GM18951 (cell line): ENCODE results near the gene ROR1.

ENCODE experiments used
- POLR2A ChIP-seq: IDR thresholded peaks from 4 replicates; pipeline ENCODE4 v1.6.1; 2011; ENCODE audit warnings: mild to moderate bottlenecking; ENCODE audit not compliant: insufficient read length, insufficient read depth; ENCODE audit errors: extremely low read depth
- in situ Hi-C: fragments of 300-500 bp; cut with MboI; formaldehyde crosslinking; loops from one replicate; pipeline ENCODE4 v1.12.0; 2022; ENCODE audit warnings: low sequenced_read_pairs, mixed read lengths, inconsistent platforms; ENCODE audit not compliant: unreplicated experiment

The ROR1 gene

GRCh38 chr1:63773815-63774616, at the start of gene ROR1:
ROR1 (plus strand) TSS chr1:63774017.
- in situ Hi-C loops = no loop called here
- TF ChIP-seq POLR2A = no peak

- no peak for TF ChIP-seq POLR2A
Measured at GRCh38 chr1:63724375-63724899, 49.4 kb upstream of the ROR1 start.

DNA sequence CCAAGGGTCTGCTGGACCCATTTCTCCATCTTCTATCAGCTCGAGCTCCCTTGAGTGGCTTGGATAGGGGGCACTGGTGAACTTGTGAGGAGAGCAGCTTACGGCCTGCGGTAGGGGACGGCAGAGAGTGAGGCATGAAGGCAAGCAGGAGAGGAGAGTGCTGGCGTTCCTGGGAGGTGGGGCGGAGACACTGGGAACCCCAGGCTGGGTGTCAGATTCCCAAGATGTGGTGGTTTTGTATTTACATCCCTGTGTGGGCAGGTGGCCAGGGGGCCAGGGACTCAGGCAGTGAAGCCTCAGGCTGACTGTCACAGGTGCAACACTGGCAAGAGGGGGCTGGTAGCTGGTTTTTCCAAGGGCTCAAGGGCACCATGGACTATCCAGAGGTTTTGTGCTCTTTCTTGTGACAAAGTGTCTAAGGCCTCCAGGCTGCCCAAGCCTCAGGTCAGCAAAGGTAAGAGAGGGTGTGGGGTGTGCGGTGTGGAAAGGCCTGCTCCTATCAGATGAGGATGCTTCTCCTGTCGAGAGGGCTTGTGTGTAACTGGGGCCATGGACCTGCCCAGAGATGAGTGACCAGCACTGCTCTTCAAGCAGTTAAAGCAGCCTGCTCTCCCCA, 45.1 kb upstream of the ROR1 start:
- no peak for TF ChIP-seq POLR2A
- in situ Hi-C loops = no loop called here

More at GRCh38 chr1:63724375-63724899, 49.4 kb upstream of the ROR1 start:
- in situ Hi-C loops = no loop called here

DNA sequence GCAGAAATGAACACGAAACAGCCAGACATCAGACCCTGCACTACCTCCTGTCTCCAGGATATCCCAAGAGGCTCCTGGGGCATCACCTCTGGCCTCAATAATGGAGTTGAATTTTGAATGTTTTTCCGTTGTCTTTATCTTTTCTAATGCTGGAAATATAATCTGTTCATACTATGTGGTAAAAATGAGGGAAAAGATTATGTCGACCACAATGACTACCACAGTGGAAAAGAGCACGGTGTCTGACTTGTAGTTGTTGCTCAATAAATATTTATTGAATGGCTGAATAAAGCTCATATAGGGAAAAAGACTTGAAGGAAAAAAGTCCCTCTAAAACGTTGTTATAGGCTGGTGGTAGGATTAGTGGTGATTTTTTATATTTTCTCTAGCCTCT, 44.6 kb upstream of the ROR1 start:
- in situ Hi-C loops = no loop called here
- no peak for TF ChIP-seq POLR2A

- TF ChIP-seq POLR2A = no peak
- in situ Hi-C loops = no loop called here
Measured at GRCh38 chr1:63730211-63730610, 43.6 kb upstream of the ROR1 start.

- in situ Hi-C loops = no loop called here
- no peak for TF ChIP-seq POLR2A
Measured at GRCh38 chr1:63731117-63732043, 42.4 kb upstream of the ROR1 start.

DNA sequence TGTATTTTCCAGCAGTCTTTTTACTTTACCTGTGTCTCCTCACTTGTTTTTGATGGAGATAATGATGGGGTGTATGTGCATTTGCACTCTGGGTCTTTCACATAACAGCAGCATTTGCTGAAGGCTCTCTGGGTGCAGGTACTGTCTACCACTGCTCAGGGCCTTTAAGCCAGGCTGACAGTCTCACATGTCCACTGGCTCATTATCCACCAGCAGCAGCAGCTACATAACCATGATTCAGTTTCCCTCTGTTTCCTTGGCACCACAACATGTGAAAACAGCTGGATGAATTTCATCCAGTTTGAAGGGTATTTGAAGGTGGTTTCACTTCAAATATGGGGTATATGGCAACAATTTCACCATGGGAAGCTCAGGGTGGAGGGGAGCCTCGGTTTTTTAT, 41.2 kb upstream of the ROR1 start:
- TF ChIP-seq POLR2A = no peak
- in situ Hi-C loops = no loop called here

GRCh38 chr1:63738772-63739171, 35.0 kb upstream of the ROR1 start:
- in situ Hi-C loops = no loop called here
- no peak for TF ChIP-seq POLR2A

DNA sequence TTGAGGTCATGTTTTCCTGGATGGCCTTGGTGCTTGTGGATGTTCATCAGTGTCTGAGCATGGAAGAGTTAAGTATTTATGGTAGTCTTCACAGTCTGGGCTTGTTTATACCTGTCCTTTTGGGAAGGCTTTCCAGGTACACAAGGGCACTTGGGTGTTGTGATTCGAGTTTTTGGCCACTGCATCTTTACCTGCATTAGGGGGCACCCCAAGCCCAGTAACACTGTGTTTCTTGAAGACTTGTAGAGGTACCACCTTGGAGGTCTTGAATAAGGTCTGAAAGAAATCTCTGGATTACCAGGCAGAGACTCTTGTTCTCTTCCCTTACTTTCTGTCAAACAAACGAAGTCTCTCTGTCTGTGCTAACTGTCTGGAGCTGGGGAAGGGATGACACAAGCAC, 34.4 kb upstream of the ROR1 start:
- no peak for TF ChIP-seq POLR2A
- in situ Hi-C loops = no loop called here

DNA sequence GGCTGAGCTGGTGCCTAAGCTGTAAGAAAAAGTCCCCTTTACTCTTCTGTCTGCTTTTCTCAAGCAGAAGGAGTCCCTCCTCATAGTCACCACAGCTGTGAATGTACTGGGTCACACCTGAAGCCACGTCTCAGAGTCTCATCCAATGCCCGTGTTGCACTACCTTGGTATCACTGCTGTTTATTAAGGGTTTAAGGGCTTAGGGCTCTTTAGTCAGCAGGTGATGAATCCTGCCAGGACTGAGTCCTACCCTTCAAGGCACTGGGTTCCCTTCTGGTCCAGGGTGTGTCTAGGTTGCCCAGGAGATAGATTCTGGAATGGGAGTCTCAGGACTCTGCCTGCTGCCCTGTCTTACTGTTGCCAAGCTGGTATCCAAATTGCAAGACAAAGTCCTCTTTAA, 33.4 kb upstream of the ROR1 start:
- no peak for TF ChIP-seq POLR2A
- in situ Hi-C loops = no loop called here

GRCh38 chr1:63742526-63742925, 31.3 kb upstream of the ROR1 start:
- in situ Hi-C loops = no loop called here
- no peak for TF ChIP-seq POLR2A

DNA sequence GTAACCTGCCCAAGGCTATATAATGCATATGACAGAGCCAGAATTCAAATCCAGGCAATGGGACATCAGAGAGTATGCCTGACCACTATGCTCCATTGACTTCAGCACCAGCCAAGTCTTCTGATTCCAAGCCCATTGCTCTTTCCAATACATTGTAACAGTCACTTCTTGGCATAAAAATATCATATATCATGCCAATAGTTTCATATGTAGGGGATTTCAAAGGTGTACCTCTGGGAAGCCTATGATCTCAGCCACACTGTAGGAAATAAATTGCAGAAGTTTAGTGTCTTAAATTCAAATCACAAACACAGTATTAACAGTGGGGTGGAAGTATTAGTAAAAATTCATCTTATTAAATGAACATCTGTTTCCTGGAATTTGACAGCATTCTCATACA, 30.0 kb upstream of the ROR1 start:
- in situ Hi-C loops = no loop called here
- TF ChIP-seq POLR2A = no peak

GRCh38 chr1:63746129-63746864, 27.5 kb upstream of the ROR1 start:
- no peak for TF ChIP-seq POLR2A
- in situ Hi-C loops = no loop called here

- in situ Hi-C loops = no loop called here
- TF ChIP-seq POLR2A = no peak
Measured at GRCh38 chr1:63747445-63747844, 26.4 kb upstream of the ROR1 start.
